Effector memory CD4-positive, alpha-beta T cell (primary cell): ENCODE measurements around the gene UBASH3B.

Experiments
- DNase-seq, 3 donors: peaks; one replicate each; pipeline ENCODE4 v3.0.0-alpha.2; 2020
- H3K27ac ChIP-seq: 2 replicates; pipeline ENCODE4 v1.7.0; 2013; ENCODE audit warnings: mild to moderate bottlenecking, low read length, moderate library complexity; ENCODE audit not compliant: insufficient read depth, poor library complexity, severe bottlenecking
- H3K27me3 ChIP-seq: replicated peaks from 2 replicates; pipeline ENCODE4 v1.7.0; 2013; ENCODE audit warnings: mild to moderate bottlenecking, low read length; ENCODE audit not compliant: insufficient read depth, control insufficient read depth, poor library complexity, severe bottlenecking
- H3K36me3 ChIP-seq: 2 replicates; pipeline ENCODE4 v1.7.0; 2013; ENCODE audit warnings: mild to moderate bottlenecking, low read length, moderate library complexity; ENCODE audit not compliant: control insufficient read depth, insufficient read depth
- H3K4me1 ChIP-seq: 2 replicates; pipeline ENCODE4 v1.7.0; 2013; ENCODE audit warnings: low read length, mild to moderate bottlenecking; ENCODE audit not compliant: control insufficient read depth, insufficient read depth, poor library complexity, severe bottlenecking
- H3K4me3 ChIP-seq: 2 replicates; pipeline ENCODE4 v1.7.0; 2013; ENCODE audit warnings: low read length, low read depth, mild to moderate bottlenecking; ENCODE audit not compliant: insufficient read depth, poor library complexity, severe bottlenecking
- H3K9me3 ChIP-seq: 2 replicates; pipeline ENCODE4 v1.7.0; 2013; ENCODE audit warnings: mild to moderate bottlenecking, low read length, moderate library complexity; ENCODE audit not compliant: control insufficient read depth

UBASH3B gene

DNA sequence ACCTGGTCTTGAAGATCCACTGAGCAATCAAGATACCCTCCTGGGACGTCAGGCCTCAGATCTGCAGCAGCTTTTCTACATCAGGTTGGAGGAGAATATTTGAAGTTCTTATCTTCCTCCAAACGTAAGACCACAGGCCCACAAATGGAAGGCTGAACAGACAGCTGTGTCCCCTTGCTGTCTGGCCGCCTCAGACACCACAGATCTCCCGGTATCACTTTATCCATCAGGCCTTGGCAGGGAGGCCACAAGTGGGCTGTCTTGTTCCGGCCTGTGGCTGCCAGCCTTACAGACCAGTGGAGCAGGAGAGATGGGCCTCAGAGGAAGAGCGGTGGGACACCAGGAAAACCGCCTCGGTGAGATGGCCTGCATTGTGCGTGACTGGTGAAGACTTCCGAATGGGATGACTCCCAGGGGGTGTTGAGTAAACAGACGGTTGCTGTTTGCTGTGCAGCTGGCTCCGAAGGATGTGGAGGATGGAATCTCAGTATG, 15.9 kb downstream of the UBASH3B start:
- peaks cover 52% of the 10 kb centered on the region for H3K4me1 ChIP-seq
- H3K27me3 ChIP-seq: no peaks in the 10 kb centered on the region
- H3K27ac ChIP-seq: no peak overlapping the region
- no peaks in the 10 kb centered on the region for H3K9me3 ChIP-seq
- no peak overlapping the region for H3K4me3 ChIP-seq
- H3K36me3 ChIP-seq: no peaks in the 10 kb centered on the region
- DNase-seq: no peak

DNA sequence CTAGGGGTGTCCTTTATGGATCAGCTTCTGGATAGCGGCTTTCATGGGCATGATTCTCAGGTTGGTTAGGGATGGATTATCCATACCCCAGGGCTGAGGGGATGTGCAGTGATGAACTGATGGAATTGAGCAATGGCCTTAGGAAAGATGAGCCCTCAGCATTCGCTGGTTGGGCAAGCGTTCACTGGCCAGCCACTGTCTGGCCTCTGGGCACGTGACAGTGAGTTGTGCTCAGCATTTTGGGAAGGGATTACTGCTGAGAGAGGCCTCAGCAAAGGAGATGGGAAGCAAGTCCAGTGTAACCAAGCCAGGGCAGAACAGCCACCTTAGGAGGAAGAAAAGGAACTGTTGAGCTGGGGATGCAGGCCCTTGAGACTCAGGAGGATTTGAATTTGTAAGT, 17.4 kb downstream of the UBASH3B start:
- H3K27ac ChIP-seq: no peak overlapping the region
- peaks cover 59% of the 10 kb centered on the region for H3K4me1 ChIP-seq
- no peak for DNase-seq
- H3K27me3 ChIP-seq: no peaks in the 10 kb centered on the region
- no peaks in the 10 kb centered on the region for H3K9me3 ChIP-seq
- H3K4me3 ChIP-seq: no peak overlapping the region
- no peaks in the 10 kb centered on the region for H3K36me3 ChIP-seq

DNA sequence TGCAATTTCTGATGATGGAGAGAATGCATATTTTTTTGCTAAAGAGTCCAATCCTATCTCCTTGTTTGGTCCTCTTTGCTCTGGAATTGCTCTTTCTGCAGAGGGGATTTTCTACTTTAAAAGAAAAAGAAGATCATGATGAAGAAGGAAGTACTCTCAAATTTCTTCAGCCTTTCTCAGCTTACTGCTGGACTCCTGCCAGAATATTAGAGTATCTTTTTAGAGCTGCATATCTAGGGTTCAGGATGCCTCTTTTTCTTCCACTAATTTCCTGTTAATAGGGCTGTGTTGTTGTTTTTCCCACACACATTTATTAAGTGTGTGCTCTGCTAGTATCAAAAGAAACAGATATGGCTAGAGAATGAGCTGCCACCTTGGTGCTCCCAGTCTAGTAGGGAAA, 18.2 kb downstream of the UBASH3B start:
- no peak for DNase-seq
- H3K36me3 ChIP-seq: no peaks in the 10 kb centered on the region
- no peaks in the 10 kb centered on the region for H3K9me3 ChIP-seq
- no peak overlapping the region for H3K27ac ChIP-seq
- peaks cover 52% of the 10 kb centered on the region for H3K4me1 ChIP-seq
- H3K4me3 ChIP-seq: no peak overlapping the region
- no peaks in the 10 kb centered on the region for H3K27me3 ChIP-seq

DNA sequence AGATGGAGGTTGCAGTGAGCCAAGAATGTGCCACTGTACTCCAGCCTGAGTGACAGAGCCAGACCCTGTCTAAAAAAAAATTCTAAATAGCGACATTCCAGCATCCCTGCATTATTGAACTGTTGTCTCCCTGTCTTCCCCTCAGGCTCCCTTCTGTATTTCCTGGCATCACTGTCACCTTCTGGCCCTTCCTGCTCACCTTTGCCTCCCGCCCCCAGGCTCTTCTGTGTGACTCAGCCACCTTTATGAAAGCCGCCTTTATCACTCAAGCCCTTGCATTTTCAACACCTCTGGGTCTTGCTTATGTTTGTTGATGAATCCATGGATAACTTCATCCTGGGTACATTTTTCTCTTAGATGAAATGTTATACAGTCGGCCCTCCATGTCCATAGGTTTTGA, 21.1 kb downstream of the UBASH3B start:
- no peaks in the 10 kb centered on the region for H3K9me3 ChIP-seq
- H3K27ac ChIP-seq: no peak overlapping the region
- DNase-seq: no peak

DNA sequence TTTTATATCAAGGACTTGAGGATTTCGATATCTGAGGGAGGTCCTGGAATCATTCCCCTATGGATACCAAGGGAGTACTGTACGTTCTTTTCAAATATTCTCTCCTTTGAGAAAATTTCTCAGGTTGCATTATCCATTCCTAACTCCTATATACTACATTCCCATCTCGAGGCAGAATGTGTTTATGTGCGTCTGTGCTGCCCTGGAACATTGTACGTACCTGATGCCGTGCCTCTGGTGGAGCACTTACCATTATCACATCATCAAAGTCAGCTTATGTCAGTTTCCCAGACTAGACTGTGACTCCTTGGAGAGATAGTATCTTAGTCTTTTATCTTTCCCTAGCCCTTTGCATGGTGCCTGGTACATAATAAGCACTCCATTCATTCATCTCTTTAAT, 21.7 kb downstream of the UBASH3B start:
- H3K27ac ChIP-seq: no peak overlapping the region
- H3K4me1 ChIP-seq: peaks cover 34% of the 10 kb centered on the region
- no peaks in the 10 kb centered on the region for H3K27me3 ChIP-seq
- H3K9me3 ChIP-seq: no peaks in the 10 kb centered on the region
- H3K36me3 ChIP-seq: no peaks in the 10 kb centered on the region
- no peak for DNase-seq
- no peak overlapping the region for H3K4me3 ChIP-seq

More for the DNA sequence above, 21.1 kb downstream of the UBASH3B start:
- H3K4me3 ChIP-seq: no peak overlapping the region
- H3K4me1 ChIP-seq: peaks cover 34% of the 10 kb centered on the region
- no peaks in the 10 kb centered on the region for H3K36me3 ChIP-seq
- no peaks in the 10 kb centered on the region for H3K27me3 ChIP-seq

DNA sequence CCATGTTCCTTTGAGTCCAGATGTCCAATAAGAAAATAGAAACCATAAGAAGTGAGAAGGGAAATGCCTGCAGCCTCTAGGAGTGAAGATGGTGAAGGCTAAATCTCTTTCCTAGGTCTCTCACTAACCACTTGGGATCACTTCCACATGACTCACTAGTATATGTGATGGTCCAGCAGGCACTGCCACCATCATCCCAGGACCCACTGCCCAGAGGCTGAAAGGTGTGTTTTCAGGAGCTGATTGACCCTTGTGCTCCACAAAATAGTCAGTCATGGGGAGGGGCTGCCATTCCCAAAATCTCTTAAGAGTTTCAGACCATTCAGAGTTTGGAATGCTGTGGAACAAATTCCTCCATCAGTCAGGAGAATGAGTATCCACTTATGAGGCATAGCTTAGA, 22.9 kb downstream of the UBASH3B start:
- Histone ChIP-seq H3K4me1 (peaks cover 34% of the 10 kb centered on the region), H3K9me3 (no peaks in the 10 kb centered on the region), H3K27ac (no peak overlapping the region), H3K36me3 (no peaks in the 10 kb centered on the region), H3K27me3 (no peaks in the 10 kb centered on the region), H3K4me3 (no peak overlapping the region)
- DNase-seq: no peak

DNA sequence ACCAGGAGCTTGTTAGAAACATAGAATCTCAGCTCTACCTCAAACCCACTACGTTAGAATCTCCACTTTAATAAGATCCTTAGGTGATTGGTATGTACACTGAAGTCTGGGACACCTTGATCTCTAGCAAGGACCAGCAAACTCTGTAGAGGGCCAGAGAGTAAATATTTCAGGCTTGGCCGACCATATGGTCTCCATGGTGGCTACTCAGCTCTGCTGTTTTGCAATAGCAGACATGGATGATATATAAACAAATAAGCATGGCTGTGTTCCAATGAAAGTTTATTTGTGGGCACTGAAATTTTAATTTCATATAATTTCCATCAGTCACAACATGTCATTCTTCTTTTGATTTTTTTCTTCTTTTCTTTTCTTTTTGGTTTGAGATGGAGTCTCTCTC, 23.9 kb downstream of the UBASH3B start:
- H3K4me3 ChIP-seq: no peak overlapping the region
- DNase-seq: no peak
- H3K27me3 ChIP-seq: no peaks in the 10 kb centered on the region
- H3K27ac ChIP-seq: no peak overlapping the region
- peaks cover 28% of the 10 kb centered on the region for H3K4me1 ChIP-seq
- no peaks in the 10 kb centered on the region for H3K9me3 ChIP-seq
- H3K36me3 ChIP-seq: no peaks in the 10 kb centered on the region

DNA sequence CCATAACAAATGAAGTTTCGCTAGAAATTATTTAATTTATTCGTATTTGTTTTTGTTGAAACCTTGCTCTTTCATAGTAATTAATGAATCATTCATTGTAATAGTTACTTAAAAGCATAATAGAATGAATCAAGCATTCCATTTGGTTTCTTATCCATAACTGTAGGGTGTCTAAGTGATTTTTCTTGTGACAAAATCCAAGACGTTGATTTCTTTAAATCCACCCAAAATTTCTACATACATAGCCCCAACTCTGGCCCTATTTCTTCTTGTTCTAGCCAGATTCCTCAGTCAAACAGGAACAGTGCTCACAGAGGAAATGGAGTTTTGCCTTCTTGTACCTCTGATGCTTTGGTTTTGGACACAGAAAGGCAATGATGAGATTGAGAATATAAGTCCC, 25.5 kb downstream of the UBASH3B start:
- Histone ChIP-seq H3K9me3 (no peaks in the 10 kb centered on the region), H3K4me1 (peaks cover 12% of the 10 kb centered on the region), H3K36me3 (no peaks in the 10 kb centered on the region), H3K27me3 (no peaks in the 10 kb centered on the region), H3K27ac (no peak overlapping the region), H3K4me3 (no peak overlapping the region)
- DNase-seq: no peak

DNA sequence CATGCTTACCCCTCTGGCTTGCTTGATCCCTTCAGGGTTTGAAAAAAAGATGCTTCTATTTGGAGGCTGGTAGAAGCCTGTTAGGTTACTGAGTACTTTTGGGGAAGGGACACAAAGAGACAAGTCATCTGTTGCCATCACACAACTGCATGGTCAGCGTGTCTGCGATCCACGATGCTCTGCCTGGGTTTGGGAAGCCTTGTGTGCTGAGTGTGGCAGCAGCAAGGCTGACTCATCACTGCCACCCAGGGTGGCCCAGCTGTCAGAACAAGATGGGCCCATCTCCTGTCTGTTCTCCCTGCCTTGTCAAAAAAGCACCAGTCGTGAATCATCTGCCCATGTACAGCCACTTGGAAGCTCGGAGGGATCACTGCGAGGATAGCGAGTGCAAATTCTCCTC, 26.2 kb downstream of the UBASH3B start:
- H3K4me1 ChIP-seq: peaks cover 6% of the 10 kb centered on the region
- H3K27ac ChIP-seq: no peak overlapping the region
- H3K36me3 ChIP-seq: no peaks in the 10 kb centered on the region
- H3K9me3 ChIP-seq: no peaks in the 10 kb centered on the region
- DNase-seq: no peak
- H3K27me3 ChIP-seq: no peaks in the 10 kb centered on the region
- H3K4me3 ChIP-seq: no peak overlapping the region

DNA sequence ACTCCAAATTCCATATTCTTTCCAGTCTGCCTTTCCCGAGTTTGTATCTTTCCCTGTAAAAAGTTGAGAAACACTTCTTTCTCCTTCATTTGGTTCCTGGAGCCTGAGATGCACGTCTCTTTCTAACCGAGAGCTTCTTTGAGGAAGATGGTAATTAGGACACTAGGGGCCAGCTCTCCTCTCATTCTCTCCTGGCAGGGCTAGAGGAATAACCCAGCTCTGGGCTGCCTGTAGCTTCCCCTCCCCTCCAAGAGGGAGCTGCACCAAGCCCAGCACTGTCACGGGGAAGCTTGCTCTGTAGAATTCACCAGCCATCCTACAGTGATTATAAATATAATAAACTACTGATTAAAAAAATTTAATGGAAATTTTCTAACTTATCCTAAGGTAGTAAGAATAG, 26.9 kb downstream of the UBASH3B start:
- Histone ChIP-seq H3K4me1 (no peaks in the 10 kb centered on the region), H3K36me3 (no peaks in the 10 kb centered on the region), H3K27ac (no peak overlapping the region), H3K27me3 (no peaks in the 10 kb centered on the region), H3K4me3 (no peak overlapping the region), H3K9me3 (no peaks in the 10 kb centered on the region)
- DNase-seq: no peak

DNA sequence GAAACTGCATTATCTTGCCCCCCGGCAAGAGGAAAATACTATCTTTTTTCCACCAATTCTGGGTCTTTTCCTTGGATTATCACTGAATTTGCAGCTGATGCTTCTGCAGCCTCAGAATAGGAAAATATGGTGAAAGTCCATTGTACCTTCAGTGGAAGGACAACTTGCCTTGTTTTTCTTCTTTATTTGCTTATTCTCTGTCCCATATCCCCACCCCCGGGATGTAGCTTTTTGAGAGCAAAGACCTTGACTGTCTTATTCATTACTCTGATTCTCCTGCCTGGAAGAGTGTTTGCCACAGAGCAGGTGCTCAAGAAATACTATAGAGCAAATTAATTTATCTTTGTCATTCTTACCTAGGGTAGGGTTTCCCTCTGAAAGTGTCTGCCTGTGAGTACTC, 29.5 kb downstream of the UBASH3B start:
- Histone ChIP-seq H3K27ac (no peak overlapping the region), H3K4me1 (peaks cover 5% of the 10 kb centered on the region), H3K36me3 (no peaks in the 10 kb centered on the region)

More for the DNA sequence above, 29.5 kb downstream of the UBASH3B start:
- H3K9me3 ChIP-seq: no peaks in the 10 kb centered on the region
- no peak for DNase-seq
- no peaks in the 10 kb centered on the region for H3K27me3 ChIP-seq
- no peak overlapping the region for H3K4me3 ChIP-seq
